Upper lobe of left lung (tissue), 4 donors: Measurements from ENCODE around the gene MEGF6.

Source experiments
- POLR2A ChIP-seq, 4 donors: fragments of 450-650 bp; IDR thresholded peaks; one replicate each; pipeline ENCODE4 v1.5.1; 2016 to 2017; ENCODE audit warnings: antibody characterized with exemption in 4 of 4, mild to moderate bottlenecking in 2 of 4
- TF ChIP-seq, protein P1 (sequence below), 6 experiments: fragments of 450-650 bp in 4 of 6; fragments of 200-600 bp in 2 of 6; sonication (generic) in 2 of 6; IDR thresholded peaks; one replicate each; pipeline ENCODE4 v1.5.1; 2016 to 2019; ENCODE audit warnings: antibody characterized with exemption in 6 of 6

DNA sequence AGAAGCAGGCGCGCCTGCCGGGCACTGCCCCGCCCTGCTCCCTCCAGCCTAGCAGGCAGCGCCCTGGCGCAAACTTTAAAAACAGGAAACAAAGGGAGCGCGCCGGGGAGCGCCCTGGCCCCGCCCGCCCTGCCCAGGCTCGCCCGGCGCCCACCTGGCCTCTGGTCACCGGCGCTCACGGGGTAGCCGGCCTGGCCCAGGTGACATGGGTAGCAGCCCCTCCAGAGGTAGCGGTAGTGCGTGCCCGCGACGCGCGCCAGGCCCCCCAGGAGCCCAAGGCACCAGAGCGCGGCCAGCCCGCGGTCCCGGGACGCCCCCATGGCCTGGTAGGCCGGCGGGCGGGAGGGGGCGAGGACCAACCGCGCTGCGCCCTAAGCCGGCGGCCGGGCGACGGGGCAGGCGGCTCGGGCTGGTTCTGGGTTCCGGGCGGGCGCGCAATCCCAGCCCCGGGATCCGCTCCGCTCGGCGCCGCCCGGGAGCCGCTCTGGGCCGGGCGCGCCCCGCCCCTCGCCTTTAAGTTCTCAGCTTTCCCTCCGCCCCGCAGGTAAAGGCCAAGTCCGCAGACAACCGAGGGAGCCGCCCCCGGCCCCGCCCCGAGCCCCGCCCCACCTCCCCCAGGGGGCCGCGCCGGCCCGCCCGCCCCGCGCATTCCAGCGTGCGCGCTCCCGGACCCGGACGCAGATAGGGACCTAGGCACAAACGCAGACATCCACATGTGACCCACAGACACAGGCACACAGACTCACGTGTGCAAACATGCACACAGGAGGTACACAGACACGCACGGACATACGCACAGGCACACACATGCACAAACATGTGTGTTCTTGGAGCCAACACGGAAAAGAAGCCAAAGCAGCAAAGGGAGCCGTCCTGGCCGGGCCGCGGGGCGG lies 80.1 kb downstream of the MEGF6 start:
- TF ChIP-seq, protein P1, sequence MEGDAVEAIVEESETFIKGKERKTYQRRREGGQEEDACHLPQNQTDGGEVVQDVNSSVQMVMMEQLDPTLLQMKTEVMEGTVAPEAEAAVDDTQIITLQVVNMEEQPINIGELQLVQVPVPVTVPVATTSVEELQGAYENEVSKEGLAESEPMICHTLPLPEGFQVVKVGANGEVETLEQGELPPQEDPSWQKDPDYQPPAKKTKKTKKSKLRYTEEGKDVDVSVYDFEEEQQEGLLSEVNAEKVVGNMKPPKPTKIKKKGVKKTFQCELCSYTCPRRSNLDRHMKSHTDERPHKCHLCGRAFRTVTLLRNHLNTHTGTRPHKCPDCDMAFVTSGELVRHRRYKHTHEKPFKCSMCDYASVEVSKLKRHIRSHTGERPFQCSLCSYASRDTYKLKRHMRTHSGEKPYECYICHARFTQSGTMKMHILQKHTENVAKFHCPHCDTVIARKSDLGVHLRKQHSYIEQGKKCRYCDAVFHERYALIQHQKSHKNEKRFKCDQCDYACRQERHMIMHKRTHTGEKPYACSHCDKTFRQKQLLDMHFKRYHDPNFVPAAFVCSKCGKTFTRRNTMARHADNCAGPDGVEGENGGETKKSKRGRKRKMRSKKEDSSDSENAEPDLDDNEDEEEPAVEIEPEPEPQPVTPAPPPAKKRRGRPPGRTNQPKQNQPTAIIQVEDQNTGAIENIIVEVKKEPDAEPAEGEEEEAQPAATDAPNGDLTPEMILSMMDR (IDR thresholded peaks at IDR 0.05): no peak
- TF ChIP-seq POLR2A (IDR thresholded peaks at IDR 0.05): peak in 2 of 4 donors; percentile 60 to 80
